Epithelial cell of proximal tubule (primary cell): ENCODE results near the gene PRKCH. TPM values are rescaled to one million over a fixed set of nuclear protein-coding genes. Genes with fewer than 3 reads are reported as not detected.

ENCODE experiments used
- DNase-seq: peaks from one replicate; pipeline ENCODE4 v3.0.0-alpha.2; 2011; ENCODE audit warnings: low read depth
- H3K4me3 ChIP-seq: 2 replicates; pipeline ENCODE4 v1.5.1; 2011; ENCODE audit warnings: low read depth, mild to moderate bottlenecking, low read length
- total RNA-seq: library from RNA; depleted of rRNA; stranded (reverse); fragments of >200 nt; gene quantifications from 2 replicates; pipeline ENCODE4 v1.2.3, GENCODE V29; 2015
- TF ChIP-seq, protein P1 (sequence below): conservative IDR thresholded peaks from 2 replicates; pipeline ENCODE4 v1.5.1; 2012; ENCODE audit warnings: low read depth, mild to moderate bottlenecking, low read length

PRKCH gene
- total RNA-seq, 1 donor from 2014 or later = 7.6 TPM

DNA sequence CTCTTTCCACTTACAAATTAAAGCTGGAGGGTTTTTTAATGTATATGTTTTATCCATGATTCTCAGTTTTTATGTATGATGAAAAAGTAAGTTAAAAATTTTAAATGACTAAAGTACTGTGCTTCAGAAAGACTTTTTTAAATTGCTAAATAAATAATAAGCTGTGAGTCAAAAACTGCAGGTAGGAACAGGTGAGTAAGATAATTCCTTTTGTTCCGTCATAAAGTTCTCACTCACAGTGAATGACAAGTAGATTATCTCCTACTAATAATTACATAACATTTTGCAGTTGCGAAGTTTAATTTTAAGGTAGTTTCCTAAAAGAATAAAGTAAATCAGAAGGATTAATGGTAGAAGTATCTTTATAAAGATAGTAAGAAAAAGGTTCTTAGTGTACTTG lies 78.0 kb downstream of the PRKCH start:
- DNase-seq = no peak

GRCh38 chr14:61401461-61401860 lies 80.1 kb downstream of the PRKCH start:
- no peak for DNase-seq
- no peak overlapping the region for H3K4me3 ChIP-seq
- TF ChIP-seq, protein P1, sequence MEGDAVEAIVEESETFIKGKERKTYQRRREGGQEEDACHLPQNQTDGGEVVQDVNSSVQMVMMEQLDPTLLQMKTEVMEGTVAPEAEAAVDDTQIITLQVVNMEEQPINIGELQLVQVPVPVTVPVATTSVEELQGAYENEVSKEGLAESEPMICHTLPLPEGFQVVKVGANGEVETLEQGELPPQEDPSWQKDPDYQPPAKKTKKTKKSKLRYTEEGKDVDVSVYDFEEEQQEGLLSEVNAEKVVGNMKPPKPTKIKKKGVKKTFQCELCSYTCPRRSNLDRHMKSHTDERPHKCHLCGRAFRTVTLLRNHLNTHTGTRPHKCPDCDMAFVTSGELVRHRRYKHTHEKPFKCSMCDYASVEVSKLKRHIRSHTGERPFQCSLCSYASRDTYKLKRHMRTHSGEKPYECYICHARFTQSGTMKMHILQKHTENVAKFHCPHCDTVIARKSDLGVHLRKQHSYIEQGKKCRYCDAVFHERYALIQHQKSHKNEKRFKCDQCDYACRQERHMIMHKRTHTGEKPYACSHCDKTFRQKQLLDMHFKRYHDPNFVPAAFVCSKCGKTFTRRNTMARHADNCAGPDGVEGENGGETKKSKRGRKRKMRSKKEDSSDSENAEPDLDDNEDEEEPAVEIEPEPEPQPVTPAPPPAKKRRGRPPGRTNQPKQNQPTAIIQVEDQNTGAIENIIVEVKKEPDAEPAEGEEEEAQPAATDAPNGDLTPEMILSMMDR = no peak

More for the DNA sequence above, 78.0 kb downstream of the PRKCH start:
- no peak overlapping the region for H3K4me3 ChIP-seq
- TF ChIP-seq, protein P1 = no peak

- no peak overlapping the region for H3K4me3 ChIP-seq
- no peak for DNase-seq
- TF ChIP-seq, protein P1 = no peak
Observed at GRCh38 chr14:61403411-61403810, 82.0 kb downstream of the PRKCH start.

- TF ChIP-seq, protein P1 = no peak
- DNase-seq = no peak
Observed at GRCh38 chr14:61404637-61405036, 83.3 kb downstream of the PRKCH start.

GRCh38 chr14:61406198-61406597 lies 84.8 kb downstream of the PRKCH start:
- DNase-seq = no peak
- TF ChIP-seq, protein P1 = no peak
- no peak overlapping the region for H3K4me3 ChIP-seq

More at GRCh38 chr14:61404637-61405036, 83.3 kb downstream of the PRKCH start:
- H3K4me3 ChIP-seq = no peak overlapping the region

DNA sequence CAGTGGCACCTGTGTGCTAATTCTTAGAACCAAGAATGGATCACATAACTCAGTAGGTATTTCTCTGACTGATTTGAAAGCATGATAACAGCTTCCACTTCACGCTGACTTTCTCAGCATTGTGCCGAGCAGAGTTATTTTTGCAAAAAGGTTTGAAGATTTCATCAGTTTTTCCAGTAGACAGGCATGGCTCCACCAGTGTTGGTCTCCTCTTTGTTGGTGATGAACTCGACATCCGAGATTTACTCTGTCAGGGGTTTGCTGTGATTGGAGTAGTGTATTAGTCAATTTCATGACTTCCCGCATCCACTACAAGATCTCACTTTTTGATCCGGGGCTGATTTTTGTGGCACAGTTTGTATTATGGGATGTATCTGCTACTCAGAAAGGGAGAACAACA lies 85.3 kb downstream of the PRKCH start:
- TF ChIP-seq, protein P1 = no peak
- no peak overlapping the region for H3K4me3 ChIP-seq
- DNase-seq = no peak

DNA sequence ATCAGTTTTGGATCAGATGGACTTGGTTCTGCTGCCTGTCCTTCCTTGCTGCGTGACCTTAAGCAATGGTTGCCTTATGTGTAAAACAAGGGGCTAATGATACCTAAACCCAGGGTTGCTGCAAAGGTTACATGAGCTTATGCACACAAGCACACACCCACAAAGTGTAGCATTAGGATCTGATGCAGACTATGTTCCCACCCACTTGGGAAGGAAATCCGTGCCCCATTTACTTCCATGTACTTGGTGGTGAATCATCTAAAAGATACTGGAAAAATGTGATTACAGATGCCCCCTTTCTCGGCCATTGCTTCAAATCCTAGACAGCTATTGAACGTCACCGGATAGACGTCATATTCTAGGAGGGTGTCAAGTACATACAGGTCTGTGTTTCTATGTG lies 87.1 kb downstream of the PRKCH start:
- TF ChIP-seq, protein P1 = no peak
- no peak for DNase-seq
- no peak overlapping the region for H3K4me3 ChIP-seq
